Sigmoid colon (tissue), 3 donors: ENCODE data around the gene KIF3B.

Source experiments
- POLR2A ChIP-seq, 2 donors: fragments of 450-650 bp; IDR thresholded peaks; one replicate each; pipeline ENCODE4 v1.6.1; 2016; ENCODE audit warnings: antibody characterized with exemption in 2 of 2, mild to moderate bottlenecking in 2 of 2, moderate library complexity in 2 of 2
- TF ChIP-seq, protein P1 (sequence below), 4 experiments: fragments of 450-650 bp in 3 of 4; fragments of 200-600 bp in 1 of 4; IDR thresholded peaks; one replicate each; pipeline ENCODE4 v1.5.1; 2016 to 2019; ENCODE audit warnings: antibody characterized with exemption in 4 of 4, mild to moderate bottlenecking in 3 of 4, moderate library complexity in 2 of 4

DNA sequence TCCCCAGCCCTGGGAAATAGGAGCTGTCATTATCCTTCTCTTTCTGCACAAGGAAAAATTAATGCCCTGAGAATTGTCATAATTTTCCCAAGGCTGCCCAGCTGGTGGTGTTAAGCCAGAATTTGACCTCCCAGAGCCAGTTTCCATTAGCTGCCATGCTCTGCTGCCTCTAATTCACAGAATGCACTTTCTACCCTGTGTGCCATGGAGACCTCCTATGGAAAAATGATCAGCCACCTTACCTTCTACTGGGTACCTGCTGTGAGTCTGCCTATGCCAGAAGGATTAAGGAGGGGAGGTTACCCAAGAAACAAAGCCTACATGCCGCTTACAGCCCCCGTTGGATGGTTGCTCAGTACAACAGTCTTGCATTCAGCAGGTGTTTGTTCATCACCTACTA is 40.6 kb upstream of the KIF3B start:
- TF ChIP-seq, protein P1, sequence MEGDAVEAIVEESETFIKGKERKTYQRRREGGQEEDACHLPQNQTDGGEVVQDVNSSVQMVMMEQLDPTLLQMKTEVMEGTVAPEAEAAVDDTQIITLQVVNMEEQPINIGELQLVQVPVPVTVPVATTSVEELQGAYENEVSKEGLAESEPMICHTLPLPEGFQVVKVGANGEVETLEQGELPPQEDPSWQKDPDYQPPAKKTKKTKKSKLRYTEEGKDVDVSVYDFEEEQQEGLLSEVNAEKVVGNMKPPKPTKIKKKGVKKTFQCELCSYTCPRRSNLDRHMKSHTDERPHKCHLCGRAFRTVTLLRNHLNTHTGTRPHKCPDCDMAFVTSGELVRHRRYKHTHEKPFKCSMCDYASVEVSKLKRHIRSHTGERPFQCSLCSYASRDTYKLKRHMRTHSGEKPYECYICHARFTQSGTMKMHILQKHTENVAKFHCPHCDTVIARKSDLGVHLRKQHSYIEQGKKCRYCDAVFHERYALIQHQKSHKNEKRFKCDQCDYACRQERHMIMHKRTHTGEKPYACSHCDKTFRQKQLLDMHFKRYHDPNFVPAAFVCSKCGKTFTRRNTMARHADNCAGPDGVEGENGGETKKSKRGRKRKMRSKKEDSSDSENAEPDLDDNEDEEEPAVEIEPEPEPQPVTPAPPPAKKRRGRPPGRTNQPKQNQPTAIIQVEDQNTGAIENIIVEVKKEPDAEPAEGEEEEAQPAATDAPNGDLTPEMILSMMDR (IDR thresholded peaks at IDR 0.05): no peak
- TF ChIP-seq POLR2A (IDR thresholded peaks at IDR 0.05): no peak
